Tongue (tissue), 2 donors: Measurements from ENCODE around the gene MRPL58. TPM values are rescaled to one million over a fixed set of nuclear protein-coding genes. Genes with fewer than 3 reads are reported as not detected.
"Not testable (repeated sequence)": the region's sequence is repeated elsewhere in the genome, so short reads cannot be mapped to it uniquely, and the experiment has no call there.

Source experiments
- DNase-seq: peaks from one replicate; pipeline ENCODE4 v3.0.0-alpha.2; 2015
- total RNA-seq: library from RNA; depleted of rRNA; stranded (reverse); fragments of >200 nt; gene quantifications from one replicate; pipeline ENCODE4 v1.2.3, GENCODE V29; 2014

The MRPL58 gene
- 31.5 TPM for total RNA-seq

- DNase-seq = peak; percentile 95
These were observed at the start of gene MRPL58 for GRCh38 chr17:75012346-75013091. Gene MRPL58, plus strand, starts transcription at chr17:75012670. Its CDS starts 17 bp downstream, at chr17:75012687.

- DNase-seq = no peak
These were observed 48.8 kb upstream of the MRPL58 start for GRCh38 chr17:74963656-74964055.

GRCh38 chr17:74964246-74964761 is 48.2 kb upstream of the MRPL58 start:
- no peak for DNase-seq

GRCh38 chr17:74964988-74965622 is 47.4 kb upstream of the MRPL58 start:
- DNase-seq = no peak

GRCh38 chr17:74968361-74968780 is 44.1 kb upstream of the MRPL58 start:
- no peak for DNase-seq

GRCh38 chr17:74969501-74969900 is 43.0 kb upstream of the MRPL58 start:
- DNase-seq = not testable (repeated sequence)

GRCh38 chr17:74970395-74970794 is 42.1 kb upstream of the MRPL58 start:
- DNase-seq = no peak

GRCh38 chr17:74971069-74971841 is 41.2 kb upstream of the MRPL58 start:
- no peak for DNase-seq

GRCh38 chr17:74971842-74972106 is 40.7 kb upstream of the MRPL58 start:
- no peak for DNase-seq

GRCh38 chr17:74972107-74972972 is 40.1 kb upstream of the MRPL58 start, which contains the start of gene HID1:
Gene HID1, minus strand, starts transcription at chr17:74972759. Its CDS starts 103 bp downstream, at chr17:74972656.
- peak; percentile 60 for DNase-seq

- DNase-seq = no peak
These were observed 39.5 kb upstream of the MRPL58 start for GRCh38 chr17:74972973-74973328.

- DNase-seq = no peak
These were observed 36.5 kb upstream of the MRPL58 start for GRCh38 chr17:74975943-74976342.

- no peak for DNase-seq
These were observed 34.7 kb upstream of the MRPL58 start for GRCh38 chr17:74977802-74978201.

- DNase-seq = no peak
These were observed 34.2 kb upstream of the MRPL58 start for GRCh38 chr17:74978240-74978639.

GRCh38 chr17:74979408-74980146 is 32.9 kb upstream of the MRPL58 start:
- DNase-seq = no peak

GRCh38 chr17:74981318-74981978 is 31.0 kb upstream of the MRPL58 start:
- no peak for DNase-seq

- peak; percentile 78 for DNase-seq
These were observed 30.3 kb upstream of the MRPL58 start for GRCh38 chr17:74981979-74982662.

- not testable (repeated sequence) for DNase-seq
These were observed 29.7 kb upstream of the MRPL58 start for GRCh38 chr17:74982663-74983313.

GRCh38 chr17:74986206-74986576 is 26.3 kb upstream of the MRPL58 start:
- DNase-seq = no peak
